NCI-H1105 treated with DMSO at 0.1 percent for 48 hours (cell line): ENCODE measurements around the gene ZNF836.
"Not testable (repeated sequence)": the region's sequence is repeated elsewhere in the genome, so short reads cannot be mapped to it uniquely, and the experiment has no call there.

Experiments
- DNase-seq: peaks from one replicate; lab custom pipeline; 2025; lab: John Stamatoyannopoulos, UW

The ZNF836 gene

GRCh38 chr19:52171321-52172169 lies at the start of gene ZNF836:
TSS of gene ZNF836 (minus strand) at chr19:52171621. CDS start at chr19:52168072, 3,549 bp downstream.
- DNase-seq = peak; percentile 83

GRCh38 chr19:52221031-52221430 lies 49.6 kb upstream of the ZNF836 start:
- no peak for DNase-seq

- DNase-seq = no peak
These were observed 48.2 kb upstream of the ZNF836 start for GRCh38 chr19:52219611-52220010.

GRCh38 chr19:52217576-52217975 lies 46.2 kb upstream of the ZNF836 start:
- DNase-seq = no peak

GRCh38 chr19:52216401-52216800 lies 45.0 kb upstream of the ZNF836 start:
- DNase-seq = no peak

- DNase-seq = no peak
These were observed 42.8 kb upstream of the ZNF836 start for GRCh38 chr19:52214241-52214640.

- no peak for DNase-seq
These were observed 41.3 kb upstream of the ZNF836 start for GRCh38 chr19:52212572-52213255.

- no peak for DNase-seq
These were observed 40.6 kb upstream of the ZNF836 start for GRCh38 chr19:52211926-52212571.

GRCh38 chr19:52211203-52211602 lies 39.8 kb upstream of the ZNF836 start:
- DNase-seq = no peak

GRCh38 chr19:52206481-52206880 lies 35.1 kb upstream of the ZNF836 start:
- no peak for DNase-seq

- DNase-seq = not testable (repeated sequence)
These were observed 29.5 kb upstream of the ZNF836 start for GRCh38 chr19:52200755-52201391.

GRCh38 chr19:52200044-52200443 lies 28.6 kb upstream of the ZNF836 start:
- DNase-seq = no peak

- no peak for DNase-seq
These were observed 27.3 kb upstream of the ZNF836 start for GRCh38 chr19:52198678-52199077.

GRCh38 chr19:52197964-52198363 lies 26.5 kb upstream of the ZNF836 start:
- no peak for DNase-seq

GRCh38 chr19:52196256-52196967 lies 25.0 kb upstream of the ZNF836 start:
- DNase-seq = no peak

- no peak for DNase-seq
These were observed 20.5 kb upstream of the ZNF836 start for GRCh38 chr19:52191951-52192350.

- DNase-seq = no peak
These were observed 20.0 kb upstream of the ZNF836 start for GRCh38 chr19:52191389-52191788.

- peak; percentile 28 for DNase-seq
These were observed 19.3 kb upstream of the ZNF836 start for GRCh38 chr19:52190487-52191293.

GRCh38 chr19:52189735-52190486 lies 18.5 kb upstream of the ZNF836 start, which contains the start of gene PPP2R1A:
TSS of gene PPP2R1A (plus strand) at chr19:52190052. CDS start at chr19:52190097, 45 bp downstream.
- DNase-seq = peak; percentile 100
